C4-2B (cell line): ENCODE data around the gene RASAL1.

ENCODE experiments used
- CTCF ChIP-seq: fragments of 450-650 bp; conservative IDR thresholded peaks from 2 replicates; pipeline ENCODE4 v1.5.1; 2017; ENCODE audit warnings: mild to moderate bottlenecking
- ZFX ChIP-seq: fragments of 450-650 bp; IDR thresholded peaks from 2 replicates; pipeline ENCODE4 v1.6.1; 2017

GRCh38 chr12:113120670-113121370, 14.7 kb downstream of the RASAL1 start:
- TF ChIP-seq CTCF: no peak
- no peak for TF ChIP-seq ZFX
